Testis (tissue), 2 donors: ENCODE results near the gene C9orf78.

Experiments
- POLR2A ChIP-seq: fragments of 450-650 bp; IDR thresholded peaks from one replicate; pipeline ENCODE4 v1.6.1; 2017; ENCODE audit warnings: antibody characterized with exemption, mild to moderate bottlenecking, moderate library complexity
- TF ChIP-seq, protein P1 (sequence below), 3 experiments: fragments of 450-650 bp in 2 of 3; fragments of 200-600 bp in 1 of 3; sonication (generic) in 1 of 3; IDR thresholded peaks; one replicate each; pipeline ENCODE4 v1.5.1; 2016 to 2019; ENCODE audit warnings: antibody characterized with exemption in 3 of 3, mild to moderate bottlenecking in 2 of 3, moderate library complexity in 1 of 3

- TF ChIP-seq, protein P1, sequence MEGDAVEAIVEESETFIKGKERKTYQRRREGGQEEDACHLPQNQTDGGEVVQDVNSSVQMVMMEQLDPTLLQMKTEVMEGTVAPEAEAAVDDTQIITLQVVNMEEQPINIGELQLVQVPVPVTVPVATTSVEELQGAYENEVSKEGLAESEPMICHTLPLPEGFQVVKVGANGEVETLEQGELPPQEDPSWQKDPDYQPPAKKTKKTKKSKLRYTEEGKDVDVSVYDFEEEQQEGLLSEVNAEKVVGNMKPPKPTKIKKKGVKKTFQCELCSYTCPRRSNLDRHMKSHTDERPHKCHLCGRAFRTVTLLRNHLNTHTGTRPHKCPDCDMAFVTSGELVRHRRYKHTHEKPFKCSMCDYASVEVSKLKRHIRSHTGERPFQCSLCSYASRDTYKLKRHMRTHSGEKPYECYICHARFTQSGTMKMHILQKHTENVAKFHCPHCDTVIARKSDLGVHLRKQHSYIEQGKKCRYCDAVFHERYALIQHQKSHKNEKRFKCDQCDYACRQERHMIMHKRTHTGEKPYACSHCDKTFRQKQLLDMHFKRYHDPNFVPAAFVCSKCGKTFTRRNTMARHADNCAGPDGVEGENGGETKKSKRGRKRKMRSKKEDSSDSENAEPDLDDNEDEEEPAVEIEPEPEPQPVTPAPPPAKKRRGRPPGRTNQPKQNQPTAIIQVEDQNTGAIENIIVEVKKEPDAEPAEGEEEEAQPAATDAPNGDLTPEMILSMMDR (IDR thresholded peaks at IDR 0.05) = no peak
- no peak for TF ChIP-seq POLR2A
Observed at GRCh38 chr9:129875687-129876395, 40.8 kb upstream of the C9orf78 start.
